Karpas-422 (cell line): Measurements from ENCODE around the gene TBC1D22A. TPM values are rescaled to one million over a fixed set of nuclear protein-coding genes. Genes with fewer than 3 reads are reported as not detected.

Experiments used
- DNase-seq: peaks from one replicate; pipeline ENCODE4 v3.0.0-alpha.2; 2015
- H2AFZ ChIP-seq: fragments of 200-600 bp; sonication (generic); 2 replicates; pipeline ENCODE4 v1.6.1; 2014; ENCODE audit warnings: antibody characterized with exemption, low read length, mixed read lengths
- H3K27ac ChIP-seq: fragments of 200-600 bp; sonication (generic); 2 replicates; pipeline ENCODE4 v1.5.1; 2014; ENCODE audit warnings: mild to moderate bottlenecking, low read length, moderate library complexity
- H3K27me3 ChIP-seq: fragments of 200-600 bp; sonication (generic); 2 replicates; pipeline ENCODE4 v1.6.1; 2014; ENCODE audit warnings: low read length, mixed read lengths
- H3K36me3 ChIP-seq: fragments of 200-600 bp; sonication (generic); 2 replicates; pipeline ENCODE4 v1.6.1; 2014; ENCODE audit warnings: low read length, mixed read lengths; ENCODE audit not compliant: insufficient read depth
- H3K4me1 ChIP-seq: fragments of 200-600 bp; sonication (generic); 2 replicates; pipeline ENCODE4 v1.6.1; 2014; ENCODE audit warnings: mild to moderate bottlenecking, low read length, mixed read lengths
- H3K4me2 ChIP-seq: fragments of 200-600 bp; sonication (generic); 2 replicates; pipeline ENCODE4 v1.6.1; 2014; ENCODE audit warnings: low read length, low read depth, mild to moderate bottlenecking; ENCODE audit not compliant: poor library complexity, severe bottlenecking
- H3K4me3 ChIP-seq: fragments of 200-600 bp; sonication (generic); 2 replicates; pipeline ENCODE4 v1.5.1; 2014; ENCODE audit warnings: mild to moderate bottlenecking, antibody characterized with exemption, low read length, mixed read lengths
- H3K79me2 ChIP-seq: fragments of 200-600 bp; sonication (generic); 2 replicates; pipeline ENCODE4 v1.6.1; 2014; ENCODE audit warnings: mild to moderate bottlenecking, low read length, mixed read lengths
- H3K9ac ChIP-seq: fragments of 200-600 bp; sonication (generic); 2 replicates; pipeline ENCODE4 v1.6.0; 2014; ENCODE audit warnings: low read length
- H3K9me2 ChIP-seq: fragments of 200-600 bp; sonication (generic), shearing (Covaris generic); replicated peaks from 2 replicates; pipeline ENCODE4 v1.6.0; 2014; ENCODE audit warnings: mild to moderate bottlenecking, low read length, moderate library complexity; ENCODE audit not compliant: insufficient read depth
- H3K9me3 ChIP-seq: fragments of 300-700, 200-600 bp; sonication (generic); 2 replicates; pipeline ENCODE4 v1.6.1; 2014; ENCODE audit warnings: low read length, mixed read lengths
- H4K20me1 ChIP-seq: fragments of 200-600 bp; sonication (generic); 2 replicates; pipeline ENCODE4 v1.6.1; 2014; ENCODE audit warnings: mild to moderate bottlenecking, antibody characterized with exemption, low read length, low read depth; ENCODE audit not compliant: insufficient read depth
- total RNA-seq: library from RNA; depleted of rRNA; stranded (reverse); fragments of >200 nt; shearing (Covaris generic); gene quantifications from 2 replicates; pipeline ENCODE4 v1.2.3, GENCODE V29; 2014; ENCODE audit warnings: low replicate concordance

Gene TBC1D22A
- total RNA-seq, 1 experiment from 2014 or later: 27.7 TPM

DNA sequence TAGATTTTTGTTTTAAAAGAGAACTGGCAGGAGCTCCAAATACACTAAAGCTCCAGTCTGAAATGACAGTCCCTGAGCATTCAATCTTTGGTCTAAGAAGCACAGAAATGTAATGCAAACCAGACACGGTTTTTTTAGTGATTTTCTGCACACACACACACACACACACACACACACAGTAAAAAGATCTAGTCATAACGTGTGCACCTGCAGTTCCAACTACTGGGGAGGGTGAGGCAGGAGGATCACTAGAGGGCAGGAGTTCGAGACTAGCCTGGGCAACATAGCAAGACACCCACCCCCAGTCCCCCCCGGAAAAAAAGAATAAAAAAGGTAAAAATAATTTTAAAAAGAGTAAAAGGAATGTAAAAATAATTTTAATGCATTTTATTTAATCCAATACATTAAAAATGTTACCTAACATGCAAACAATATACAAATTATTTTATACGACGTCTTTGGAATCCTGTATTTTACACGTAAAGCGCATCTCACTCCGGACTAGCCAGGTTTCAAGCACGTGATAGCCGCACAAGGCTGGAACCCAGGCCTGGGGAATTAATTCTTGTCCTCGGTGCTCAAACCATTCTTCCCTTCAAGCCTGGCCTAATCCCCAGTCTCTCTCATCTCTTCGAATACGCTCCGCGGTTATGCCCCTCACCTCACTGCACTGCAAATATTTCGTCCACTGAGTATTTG is 762 bp upstream of the TBC1D22A start:
- Histone ChIP-seq H3K27me3 (no peaks in the 10 kb centered on the region), H3K79me2 (peaks cover 45% of the 10 kb centered on the region), H3K4me3 (peak overlapping the region; percentile 98), H3K27ac (peak overlapping the region; percentile 81), H3K4me2 (peak overlapping the region; percentile 84), H3K9ac (peak overlapping the region; percentile 98), H4K20me1 (peaks cover 4% of the 10 kb centered on the region; the same call in 1 of the 2 replicates), H3K4me1 (peaks cover 49% of the 10 kb centered on the region), H3K9me2 (no peaks in the 10 kb centered on the region), H3K36me3 (peaks cover 5% of the 10 kb centered on the region), H3K9me3 (peaks cover under 1% of the 10 kb centered on the region; the same call in 1 of the 2 replicates), H2AFZ (no peak overlapping the region)
- DNase-seq: peak; percentile 71

DNA sequence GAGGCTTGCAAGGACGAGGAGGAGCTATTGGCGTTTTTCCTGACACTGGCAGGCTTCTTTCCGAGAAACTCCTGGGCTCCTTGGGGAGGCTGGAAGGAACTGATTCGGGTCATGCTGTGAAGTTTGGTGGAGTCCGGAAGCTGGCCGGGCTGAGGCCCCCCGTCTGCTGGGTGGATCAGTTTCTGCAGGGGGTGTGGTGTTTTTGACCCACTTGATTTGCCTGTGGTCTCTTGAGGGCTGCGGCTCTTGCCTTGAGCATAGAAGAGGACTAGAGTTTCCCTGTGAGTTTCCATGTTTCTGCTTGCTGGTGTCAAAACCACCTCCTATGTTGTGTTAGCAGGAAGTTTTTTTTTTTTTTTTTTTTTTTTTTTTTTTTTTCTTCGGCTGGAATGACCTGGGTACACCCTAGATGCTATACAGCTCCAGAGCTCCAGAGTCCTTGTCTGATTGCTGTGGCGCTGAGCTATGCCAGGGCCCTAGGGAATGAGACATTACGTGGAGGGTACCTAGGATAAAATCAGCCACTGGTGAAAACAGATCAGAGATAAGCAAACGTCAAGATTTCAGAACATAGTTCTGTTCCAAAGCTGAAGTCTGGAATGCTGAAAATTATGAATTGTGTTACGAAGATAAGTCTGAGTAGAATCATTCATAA is 728 bp downstream of the TBC1D22A start:
- Histone ChIP-seq H2AFZ (0 out of 2 replicates have a peak overlapping the region, but pooled peaks have one; percentile 31), H3K27ac (peak overlapping the region; percentile 89), H3K4me1 (peaks cover 63% of the 10 kb centered on the region), H4K20me1 (peaks cover 4% of the 10 kb centered on the region; the same call in 1 of the 2 replicates), H3K4me3 (peak overlapping the region; percentile 98), H3K9ac (peak overlapping the region; percentile 98), H3K27me3 (no peaks in the 10 kb centered on the region), H3K36me3 (peaks cover 5% of the 10 kb centered on the region), H3K4me2 (peak overlapping the region; percentile 84), H3K9me2 (no peaks in the 10 kb centered on the region), H3K9me3 (no peaks in the 10 kb centered on the region), H3K79me2 (peaks cover 59% of the 10 kb centered on the region)
- DNase-seq: peak; percentile 94

DNA sequence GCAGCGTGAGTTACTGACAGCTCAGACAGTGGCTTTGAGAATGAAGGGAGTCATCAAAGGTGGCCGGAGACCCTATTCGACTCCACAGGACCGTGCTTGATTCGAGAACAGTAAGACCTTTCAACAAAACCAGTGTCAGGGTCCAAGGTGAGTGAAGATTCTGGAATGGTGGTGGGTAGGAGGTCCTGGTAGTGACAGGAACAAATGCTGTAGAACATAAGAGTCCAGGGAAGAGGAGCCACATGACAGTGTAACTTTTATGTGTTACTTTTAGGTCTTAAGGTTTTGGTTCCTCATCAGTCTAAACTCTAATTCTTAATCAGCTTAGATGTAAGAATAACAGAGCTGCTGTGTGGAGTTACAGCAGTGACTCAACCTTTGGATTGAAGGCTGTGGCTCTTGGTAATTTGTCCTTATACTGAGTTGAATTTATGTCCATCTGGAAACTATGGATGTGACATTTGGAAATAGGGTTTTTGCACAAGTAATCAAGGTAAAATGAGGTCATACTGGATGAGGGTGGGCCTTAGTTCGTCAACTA is 1.8 kb downstream of the TBC1D22A start:
- peak overlapping the region; percentile 98 for H3K4me3 ChIP-seq
- no peaks in the 10 kb centered on the region for H3K9me3 ChIP-seq
- H3K9me2 ChIP-seq: no peaks in the 10 kb centered on the region
- DNase-seq: no peak
- peak overlapping the region; percentile 98 for H3K9ac ChIP-seq
- H3K79me2 ChIP-seq: peaks cover 68% of the 10 kb centered on the region
- peak overlapping the region; percentile 84 for H3K4me2 ChIP-seq
- no peak overlapping the region for H2AFZ ChIP-seq
- H3K4me1 ChIP-seq: peaks cover 65% of the 10 kb centered on the region
- H3K27ac ChIP-seq: peak overlapping the region; percentile 89
- peaks cover 5% of the 10 kb centered on the region for H3K36me3 ChIP-seq
- H3K27me3 ChIP-seq: no peaks in the 10 kb centered on the region
- peaks cover 4% of the 10 kb centered on the region; the same call in 1 of the 2 replicates for H4K20me1 ChIP-seq

DNA sequence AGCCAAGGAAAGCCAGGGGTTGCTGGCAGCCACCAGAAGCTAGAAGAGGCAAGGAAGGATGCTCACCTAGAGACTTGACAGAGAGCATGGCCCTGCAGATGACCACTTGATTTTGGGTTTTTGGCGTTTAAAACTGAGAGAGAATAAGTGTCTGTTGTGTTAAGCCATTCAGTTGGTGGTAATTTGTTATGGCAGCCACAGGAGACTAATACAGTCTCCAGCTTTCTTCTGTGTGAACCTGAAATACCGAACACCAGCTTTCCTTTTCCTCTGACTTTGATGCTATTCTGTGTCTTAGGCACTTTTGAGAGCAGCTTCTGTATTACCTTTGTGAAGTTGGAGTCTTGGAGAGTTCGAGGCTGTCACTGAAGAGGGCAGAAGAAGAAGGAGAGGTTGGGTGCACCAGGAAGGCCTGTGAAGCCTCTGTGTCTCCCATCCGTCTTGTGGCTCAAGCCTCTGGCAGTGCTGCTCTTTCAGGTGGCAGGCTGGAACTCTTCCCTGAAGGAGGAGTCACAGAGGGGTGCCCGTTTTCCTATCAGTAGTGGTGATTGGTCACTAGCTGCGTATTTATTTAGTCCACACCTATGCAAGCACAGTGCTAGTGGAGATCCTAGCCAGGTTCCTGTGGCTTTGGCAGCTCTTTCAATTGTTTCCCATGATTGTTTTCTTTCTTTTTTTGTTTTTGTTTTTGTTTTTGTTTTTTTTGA is 2.5 kb downstream of the TBC1D22A start:
- Histone ChIP-seq H3K79me2 (peaks cover 75% of the 10 kb centered on the region), H3K27ac (peak overlapping the region; percentile 89), H3K4me2 (peak overlapping the region; percentile 84), H3K9ac (peak overlapping the region; percentile 98), H2AFZ (no peak overlapping the region), H3K36me3 (peaks cover 5% of the 10 kb centered on the region), H3K9me2 (no peaks in the 10 kb centered on the region), H4K20me1 (peaks cover 4% of the 10 kb centered on the region; the same call in 1 of the 2 replicates), H3K27me3 (no peaks in the 10 kb centered on the region), H3K9me3 (no peaks in the 10 kb centered on the region), H3K4me3 (peak overlapping the region; percentile 98; the same call in 1 of the 2 replicates), H3K4me1 (peaks cover 71% of the 10 kb centered on the region)
- DNase-seq: no peak

DNA sequence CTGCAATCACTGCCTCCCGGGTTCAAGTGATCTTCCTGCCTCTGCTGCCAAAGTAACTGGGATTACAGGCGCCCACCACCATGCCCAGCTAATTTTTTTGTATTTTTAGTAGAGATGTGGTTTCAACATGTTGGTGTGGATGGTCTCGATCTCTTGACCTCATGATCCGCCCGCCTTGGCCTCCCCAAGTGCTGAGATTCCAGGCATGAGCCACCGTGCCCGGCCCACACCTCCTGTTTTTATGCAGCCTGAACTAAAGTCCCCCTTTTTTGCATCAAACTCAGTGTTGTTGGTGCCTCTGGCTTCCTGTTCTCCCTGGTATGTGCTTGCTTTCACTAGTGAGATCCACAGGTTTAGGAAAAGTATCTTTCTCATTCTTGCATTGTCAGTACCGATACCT is 4.2 kb downstream of the TBC1D22A start:
- peak overlapping the region; percentile 85 for H3K27ac ChIP-seq
- H3K4me2 ChIP-seq: peak overlapping the region; percentile 13
- no peaks in the 10 kb centered on the region for H3K9me3 ChIP-seq
- H3K9me2 ChIP-seq: no peaks in the 10 kb centered on the region
- peaks cover 4% of the 10 kb centered on the region; the same call in 1 of the 2 replicates for H4K20me1 ChIP-seq
- H3K27me3 ChIP-seq: no peaks in the 10 kb centered on the region
- peaks cover 13% of the 10 kb centered on the region for H3K36me3 ChIP-seq
- H3K9ac ChIP-seq: no peak overlapping the region
- H3K4me3 ChIP-seq: no peak overlapping the region
- peaks cover 68% of the 10 kb centered on the region for H3K4me1 ChIP-seq
- no peak overlapping the region for H2AFZ ChIP-seq
- DNase-seq: no peak
- H3K79me2 ChIP-seq: peaks cover 91% of the 10 kb centered on the region

DNA sequence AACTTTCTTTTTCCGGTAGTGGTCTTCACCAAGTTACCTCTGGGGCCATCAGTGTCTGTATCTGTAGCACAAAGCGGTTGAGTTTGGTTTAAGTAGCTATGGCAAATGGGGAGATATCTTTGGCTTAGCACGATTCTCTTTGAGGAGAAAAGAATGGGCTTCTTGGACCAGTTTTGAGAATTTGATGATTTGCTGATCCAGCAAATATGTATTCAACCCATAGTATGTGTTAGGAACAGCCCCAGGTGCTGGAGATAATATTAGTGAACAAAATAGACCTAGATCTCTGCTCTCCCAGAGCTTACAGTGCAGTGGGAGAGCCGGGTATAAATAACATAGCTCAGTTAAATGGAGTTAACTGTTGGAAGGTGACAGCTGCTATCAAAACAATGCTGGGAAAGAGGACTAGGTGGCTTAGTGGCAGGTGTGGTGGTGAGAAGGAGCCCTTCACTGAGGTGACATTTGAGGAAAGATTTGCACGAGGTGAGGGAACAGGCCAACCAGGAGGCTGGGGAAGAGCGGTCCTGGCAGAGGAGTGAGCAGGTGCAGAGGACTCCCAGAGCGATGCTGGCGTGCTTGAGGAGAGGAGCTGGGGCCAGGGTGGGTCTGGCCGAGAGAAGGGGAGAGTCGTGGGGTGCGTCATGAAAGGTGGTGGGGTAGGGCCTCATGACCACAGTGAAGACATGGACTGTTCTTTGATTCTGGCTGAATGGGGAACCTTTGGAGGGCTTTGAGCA is 5.0 kb downstream of the TBC1D22A start:
- no peaks in the 10 kb centered on the region for H3K9me2 ChIP-seq

DNA sequence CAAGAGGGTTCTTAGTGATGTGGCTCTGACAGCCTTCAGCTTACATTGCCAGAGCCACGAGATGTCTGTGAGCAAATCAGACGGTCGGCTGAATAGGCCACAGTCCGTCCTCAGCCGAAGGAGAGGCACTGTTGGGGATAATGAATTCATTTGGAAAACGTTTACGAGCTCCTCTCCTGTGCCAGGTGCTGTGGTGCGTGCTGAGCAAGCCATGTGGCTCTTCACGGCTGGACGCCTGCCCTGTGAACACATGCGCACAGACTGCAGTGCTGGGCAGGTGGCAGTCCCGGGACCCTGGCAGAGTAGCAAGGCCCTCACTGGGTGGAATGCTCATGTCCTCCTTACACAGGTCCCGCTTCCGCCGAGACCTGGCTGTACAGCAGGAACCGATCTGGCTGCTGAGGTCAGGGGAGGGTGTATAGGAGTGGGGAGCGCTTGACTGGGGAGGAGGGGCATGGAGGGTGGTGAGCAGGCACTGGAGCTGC is 6.8 kb downstream of the TBC1D22A start:
- H2AFZ ChIP-seq: no peak overlapping the region
- peaks cover 77% of the 10 kb centered on the region for H3K4me1 ChIP-seq
- peak overlapping the region; percentile 39 for H3K4me3 ChIP-seq

More for the DNA sequence above, 5.0 kb downstream of the TBC1D22A start:
- no peak overlapping the region for H2AFZ ChIP-seq
- H3K9me3 ChIP-seq: no peaks in the 10 kb centered on the region
- peak overlapping the region; percentile 13 for H3K4me2 ChIP-seq
- H3K36me3 ChIP-seq: peaks cover 13% of the 10 kb centered on the region
- peak overlapping the region; percentile 33 for H3K9ac ChIP-seq
- peaks cover 85% of the 10 kb centered on the region for H3K79me2 ChIP-seq
- peaks cover 68% of the 10 kb centered on the region for H3K4me1 ChIP-seq
- H4K20me1 ChIP-seq: peaks cover 4% of the 10 kb centered on the region; the same call in 1 of the 2 replicates
- no peaks in the 10 kb centered on the region for H3K27me3 ChIP-seq
- peak overlapping the region; percentile 6; the same call in 1 of the 2 replicates for H3K4me3 ChIP-seq
- peak overlapping the region; percentile 85 for H3K27ac ChIP-seq
- DNase-seq: no peak

More for the DNA sequence above, 6.8 kb downstream of the TBC1D22A start:
- peak overlapping the region; percentile 76 for H3K4me2 ChIP-seq
- DNase-seq: peak; percentile 77
- H3K27ac ChIP-seq: peak overlapping the region; percentile 85
- H3K9me3 ChIP-seq: no peaks in the 10 kb centered on the region
- peak overlapping the region; percentile 62 for H3K9ac ChIP-seq
- H3K9me2 ChIP-seq: no peaks in the 10 kb centered on the region
- no peaks in the 10 kb centered on the region for H3K27me3 ChIP-seq
- H3K79me2 ChIP-seq: peaks cover 73% of the 10 kb centered on the region
- H4K20me1 ChIP-seq: peaks cover 4% of the 10 kb centered on the region; the same call in 1 of the 2 replicates
- peaks cover 13% of the 10 kb centered on the region for H3K36me3 ChIP-seq
